Mesangial cell (primary cell): ENCODE measurements around the gene FBXO17. TPM values are rescaled to one million over a fixed set of nuclear protein-coding genes. Genes with fewer than 3 reads are reported as not detected.

Experiments used
- total RNA-seq: library from RNA; depleted of rRNA; stranded (reverse); fragments of >200 nt; gene quantifications from 2 replicates; pipeline ENCODE4 v1.2.3, GENCODE V29; 2015

The FBXO17 gene, protein sequence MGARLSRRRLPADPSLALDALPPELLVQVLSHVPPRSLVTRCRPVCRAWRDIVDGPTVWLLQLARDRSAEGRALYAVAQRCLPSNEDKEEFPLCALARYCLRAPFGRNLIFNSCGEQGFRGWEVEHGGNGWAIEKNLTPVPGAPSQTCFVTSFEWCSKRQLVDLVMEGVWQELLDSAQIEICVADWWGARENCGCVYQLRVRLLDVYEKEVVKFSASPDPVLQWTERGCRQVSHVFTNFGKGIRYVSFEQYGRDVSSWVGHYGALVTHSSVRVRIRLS
- total RNA-seq = 22.5 and 53.4 TPM in 2 replicates

DNA sequence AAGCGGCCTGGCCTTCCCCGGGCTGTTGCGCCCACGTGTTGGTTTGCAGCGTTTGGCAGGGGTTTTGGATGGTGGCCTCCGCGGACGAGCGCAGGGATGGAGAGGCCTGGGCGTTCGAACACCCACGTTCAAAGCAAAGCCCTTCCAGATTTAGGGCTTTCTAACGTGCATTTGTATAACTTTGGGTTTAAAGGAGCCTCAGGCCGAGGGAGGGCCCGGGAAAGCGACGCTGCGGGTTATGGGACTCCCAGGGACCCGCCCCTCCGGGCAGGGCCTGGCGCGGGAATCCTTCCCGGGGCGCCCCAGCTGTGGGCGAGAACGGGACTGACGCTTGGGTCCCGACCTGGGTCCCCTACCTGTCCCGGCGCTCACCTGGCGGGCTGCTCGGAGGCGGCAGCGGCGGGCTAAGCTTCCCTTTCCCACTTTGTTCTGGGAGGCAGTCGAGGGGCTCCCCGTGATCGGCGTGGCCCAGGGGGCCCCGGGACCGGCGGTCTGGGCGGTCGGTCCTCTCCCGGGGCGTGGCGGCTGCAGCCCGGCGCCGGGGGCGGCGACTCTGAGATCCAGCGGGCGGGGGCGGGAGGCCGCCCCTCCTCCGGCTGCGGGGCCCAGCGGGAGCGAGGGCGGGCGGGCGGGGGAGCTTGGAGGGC, at the start of gene FBXO17:
Gene FBXO17 (minus strand): TSS at position 529 of the 647 bp plus-strand sequence. CDS start 25,423 bp downstream, outside the sequence.

GRCh38 chr19:38930776-38931520, 44.6 kb downstream of the FBXO17 start, which contains the start of gene MRPS12:
MRPS12 (plus strand) TSS chr19:38930944; CDS start chr19:38931295, 351 bp downstream.

GRCh38 chr19:38929929-38930775, 45.4 kb downstream of the FBXO17 start, which contains the start of gene SARS2:
SARS2 (minus strand) TSS chr19:38930763; CDS start chr19:38930736, 27 bp downstream.

DNA sequence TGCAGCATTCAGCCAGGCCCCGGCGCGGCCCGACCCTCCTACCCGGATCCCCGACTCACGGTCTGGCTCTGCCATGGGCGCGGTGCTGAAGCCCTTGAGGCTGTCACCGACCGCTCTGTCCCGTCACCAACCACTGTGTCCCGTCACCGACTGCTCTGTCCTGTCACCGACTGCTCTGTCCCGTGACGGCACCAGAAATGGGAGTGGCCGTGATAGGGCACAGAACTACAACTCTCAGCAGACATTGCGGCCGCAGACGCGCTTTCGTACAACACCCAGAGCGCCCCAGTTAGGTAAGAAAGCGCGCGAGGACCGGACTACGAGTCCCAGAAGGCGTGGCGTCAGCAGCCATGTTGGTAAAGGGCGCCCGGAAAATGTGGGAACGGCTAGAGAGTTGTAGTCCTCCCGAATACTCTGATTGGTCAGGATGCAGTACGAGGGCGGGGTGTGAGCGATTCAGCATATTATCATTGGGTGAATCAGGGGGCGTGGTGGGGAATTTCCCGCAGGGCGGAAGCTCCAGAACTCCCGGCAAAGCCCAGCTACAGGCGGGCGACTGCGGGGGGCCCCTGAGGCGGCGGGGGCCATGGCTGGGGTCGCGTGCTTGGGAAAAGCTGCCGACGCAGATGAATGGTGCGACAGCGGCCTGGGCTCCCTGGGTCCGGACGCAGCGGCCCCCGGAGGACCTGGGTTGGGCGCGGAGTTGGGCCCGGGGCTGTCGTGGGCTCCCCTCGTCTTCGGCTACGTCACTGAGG, 75.9 kb downstream of the FBXO17 start, which contains the start of the genes NFKBIB and SIRT2:
Gene NFKBIB (plus strand): TSS at position 523 of the 755 bp plus-strand sequence. CDS start 64 bp downstream, at position 587.
Gene SIRT2 (minus strand): TSS at position 172 of the 755 bp plus-strand sequence. CDS start 97 bp downstream, at position 75.

Other genes with a start within 250 kb of the FBXO17 start
- 0.16 and 4.6 TPM in 2 replicates for gene CAPN12, start 231.3 kb downstream of the FBXO17 start, total RNA-seq
- gene LGALS7, start 202.2 kb downstream of the FBXO17 start, total RNA-seq = not detected in 2 replicates
- 3.5 TPM in 1 of 2 replicates, not detected in the other for gene LGALS7B, start 186.5 kb downstream of the FBXO17 start, total RNA-seq
- gene LGALS4, start 162.8 kb downstream of the FBXO17 start, total RNA-seq = not detected in 2 replicates
- 36.8 and 139 TPM in 2 replicates for gene ECH1, start 143.9 kb downstream of the FBXO17 start, total RNA-seq
- gene HNRNPL, start 125.8 kb downstream of the FBXO17 start, total RNA-seq = 168 and 316 TPM in 2 replicates
- 3.1 and 10.0 TPM in 2 replicates for gene RINL, start 97.5 kb downstream of the FBXO17 start, total RNA-seq
- gene SIRT2, start 76.1 kb downstream of the FBXO17 start, total RNA-seq = 37.5 and 79.6 TPM in 2 replicates
- 19.8 and 23.3 TPM in 2 replicates for gene NFKBIB, start 75.8 kb downstream of the FBXO17 start, total RNA-seq
- gene CCER2, start 63.6 kb downstream of the FBXO17 start, total RNA-seq = not detected in 2 replicates
- 40.6 and 49.3 TPM in 2 replicates for gene SARS2, start 45.0 kb downstream of the FBXO17 start, total RNA-seq
- 57.4 and 89.6 TPM in 2 replicates for gene MRPS12, start 44.8 kb downstream of the FBXO17 start, total RNA-seq
- gene FBXO27, start 56.8 kb upstream of the FBXO17 start, total RNA-seq = 3.4 and 7.3 TPM in 2 replicates
- not detected in 2 replicates for gene ACP7, start 108.6 kb upstream of the FBXO17 start, total RNA-seq
- 28.9 and 40.7 TPM in 2 replicates for gene PAK4, start 150.0 kb upstream of the FBXO17 start, total RNA-seq
- 0.25 TPM in 1 of 2 replicates, not detected in the other for gene NCCRP1, start 221.2 kb upstream of the FBXO17 start, total RNA-seq
- not detected in 2 replicates for gene SYCN, start 228.5 kb upstream of the FBXO17 start, total RNA-seq